HepG2 (cell line): ENCODE measurements around the gene STIM1. TPM values are rescaled to one million over a fixed set of nuclear protein-coding genes. Genes with fewer than 3 reads are reported as not detected.

Source experiments
- ATAC-seq: fragments of 200-7000 bp; cut with Tn5 transposase; 3 replicates; pipeline ENCODE4 v1.9.1; 2020; ENCODE audit warnings: mild to moderate bottlenecking, moderate library complexity
- BruUV-seq: library from RNA; stranded (reverse); fragments of 400-500 nt; replicated peaks from 2 replicates; lab custom pipeline; 2021; lab: Mats Ljungman, UMichigan
- CTCF ChIA-PET: fragments of 300-600 bp; formaldehyde crosslinking; extraction: SDS; loops from one replicate; lab custom pipeline; 2021; ENCODE audit warnings: low total read pairs, inconsistent platforms, low intra/inter-chr PET ratio; lab: Yijun Ruan, JAX
- POLR2A ChIA-PET: fragments of 350-600 bp; sonication (Branson Sonifier 250); formaldehyde crosslinking; loops from one replicate; lab custom pipeline; 2020; ENCODE audit warnings: antibody characterized with exemption, inconsistent platforms; lab: Yijun Ruan, JAX
- DNase-seq: peaks from one replicate; pipeline ENCODE4 v3.0.0-alpha.2; 2015; ENCODE audit warnings: low spot score
- FAIRE-seq: peaks from 3 replicates; lab custom pipeline; 2011; peaks lifted over from hg19 to GRCh38; lab: Jason Lieb, UNC
- H2AFZ ChIP-seq: one replicate; pipeline ENCODE4 v1.6.1; 2011; ENCODE audit warnings: low read length, inconsistent platforms
- H3K27ac ChIP-seq: fragments of 300-600 bp; 3 replicates; pipeline ENCODE4 v1.8.0; 2011; ENCODE audit warnings: mixed run types, mild to moderate bottlenecking, mixed read lengths, low read length, inconsistent platforms; ENCODE audit not compliant: insufficient read depth; ENCODE audit errors: extremely low read length
- H3K27me3 ChIP-seq, 2 experiments: fragments of 200-600 bp in 1 of 2; 2 replicates in 1 of 2; 3 replicates in 1 of 2; pipeline versions ENCODE4 v1.6.0 to v1.8.0; 2011; ENCODE audit warnings: low read length in 2 of 2, mild to moderate bottlenecking in 2 of 2, moderate library complexity in 2 of 2, inconsistent platforms in 1 of 2; ENCODE audit not compliant: insufficient read depth in 2 of 2, control insufficient read depth in 1 of 2
- H3K36me3 ChIP-seq, 2 experiments: fragments of 200-600 bp in 1 of 2; replicated peaks in 1 of 2; 2 replicates in 1 of 2; 3 replicates in 1 of 2; pipeline versions ENCODE4 v1.5.1 to v1.8.0; 2011; ENCODE audit warnings: low read length in 2 of 2, inconsistent platforms in 1 of 2; ENCODE audit not compliant: insufficient read depth in 2 of 2, control insufficient read depth in 1 of 2
- H3K4me1 ChIP-seq: 2 replicates; pipeline ENCODE4 v1.5.1; 2012; ENCODE audit warnings: low read length, inconsistent platforms; ENCODE audit not compliant: insufficient read depth
- H3K4me2 ChIP-seq: 2 replicates; pipeline ENCODE4 v1.6.0; 2011; ENCODE audit warnings: low read depth, low read length, inconsistent platforms
- H3K4me3 ChIP-seq, 3 experiments: fragments of 200-600 bp in 1 of 3; sonication (generic), shearing (Covaris generic) in 1 of 3; replicated peaks in 1 of 3; 2 replicates each; pipeline ENCODE4 v1.5.1; 2011 to 2016; ENCODE audit warnings: low read length in 3 of 3, inconsistent platforms in 2 of 3, low read depth in 2 of 3, mild to moderate bottlenecking in 2 of 3, control low read depth in 1 of 3, mixed read lengths in 1 of 3; ENCODE audit not compliant: insufficient read depth in 1 of 3
- H3K79me2 ChIP-seq: one replicate; pipeline ENCODE4 v1.6.1; 2011; ENCODE audit warnings: low read length, inconsistent platforms; ENCODE audit not compliant: insufficient read depth
- H3K9ac ChIP-seq: 2 replicates; pipeline ENCODE4 v1.6.0; 2011; ENCODE audit warnings: mild to moderate bottlenecking, low read depth, low read length, inconsistent platforms; ENCODE audit not compliant: insufficient read depth
- H3K9me3 ChIP-seq: 2 replicates; pipeline ENCODE4 v1.5.1; 2012; ENCODE audit warnings: mild to moderate bottlenecking, low read length
- H4K20me1 ChIP-seq: 2 replicates; pipeline ENCODE4 v1.6.0; 2011; ENCODE audit warnings: inconsistent platforms, mild to moderate bottlenecking, low read length, moderate library complexity; ENCODE audit not compliant: insufficient read depth
- IRF1 ChIP-seq: sonication (generic); formaldehyde crosslinking; IDR thresholded peaks from 2 replicates; pipeline ENCODE4 v1.4.0; 2020; ENCODE audit warnings: low read depth, mild to moderate bottlenecking, missing genetic modification reagents
- REST ChIP-seq, 2 experiments: IDR thresholded peaks; 2 replicates each; pipeline ENCODE4 v1.6.1; 2011 to 2012; ENCODE audit warnings: low read length in 2 of 2, borderline replicate concordance in 1 of 2, low read depth in 1 of 2, mild to moderate bottlenecking in 1 of 2, moderate library complexity in 1 of 2
- RNF2 ChIP-seq: fragments of 450-650 bp; conservative IDR thresholded peaks from 2 replicates; pipeline ENCODE4 v1.6.1; 2016; ENCODE audit warnings: low read depth
- in situ Hi-C: cut with HindIII; loops from 2 replicates; pipeline ENCODE4 v1.10.0; 2017; ENCODE audit warnings: low pct_unique_long_range_greater_than_20kb; ENCODE audit not compliant: extremely low pct_ligation_motif_present
- intact Hi-C: fragments of 100-400 bp; cut with micrococcal nuclease; formaldehyde crosslinking; loops from one replicate; pipeline ENCODE4 v1.10.0; 2022; ENCODE audit not compliant: unreplicated experiment
- polyA plus RNA-seq, 8 experiments: library from polyadenylated mRNA; depleted of rRNA in 3 of 8; stranded (reverse) in 7 of 8; unstranded in 1 of 8; fragments of >200 nt; fragmentation: Illumina TruSeq in 4 of 8; extraction: Trizol in 4 of 8; gene quantifications; 2 replicates each; pipeline versions ENCODE4 v1.2.1 to v1.2.3, GENCODE V29; 2011 to 2016; ENCODE audit warnings: low read depth in 4 of 8, missing spikeins in 1 of 8, mixed read lengths in 1 of 8; ENCODE audit not compliant: insufficient read depth in 1 of 8
- total RNA-seq, 5 experiments: library from RNA; depleted of rRNA; stranded (reverse); fragments of >200 nt; fragmentation: Illumina TruSeq; extraction: Trizol; gene quantifications; 2 replicates each; pipeline ENCODE4 v1.2.3, GENCODE V29; 2016; ENCODE audit warnings: low read depth in 1 of 5

Gene STIM1
- total and polyA plus RNA-seq, 2 of the 13 experiments (the other 11 are each of a cell fraction or from before 2014, with no cell fraction given): 19.2 to 28.5 TPM

GRCh38 chr11:3952715-3953114, 97.3 kb downstream of the STIM1 start:
- no peak overlapping the region for H2AFZ ChIP-seq
- peaks cover 3% of the 10 kb centered on the region for H3K79me2 ChIP-seq
- no peak for FAIRE-seq
- peaks cover 44% of the 10 kb centered on the region for H3K4me1 ChIP-seq
- POLR2A ChIA-PET: no interaction called here
- no peaks in the 10 kb centered on the region for H3K27me3 ChIP-seq
- H3K4me3 ChIP-seq: no peak overlapping the region
- H3K4me2 ChIP-seq: no peak overlapping the region
- no peak for TF ChIP-seq IRF1
- peak; percentile 2 to 83 for TF ChIP-seq REST (IDR thresholded peaks at IDR 0.05; ENCODE audit: borderline replicate concordance in 1 of 2, low read depth in 1 of 2, low read length in 2 of 2)
- TF ChIP-seq RNF2: no peak
- TF ChIP-seq, all 625 proteins: peak for 1
- BruUV-seq: no TSS peak
- DNase-seq (no peak), ATAC-seq (no peak)
- in situ Hi-C loops (loop anchor here (10.0 kb wide), 1 partner anchor 112 kb away; no protein-coding TSS in a partner anchor), intact Hi-C loops (no loop called here)
- CTCF ChIA-PET: no interaction called here
- no peaks in the 10 kb centered on the region; a peak in 2 of 5 replicates for H3K36me3 ChIP-seq
- H3K9me3 ChIP-seq: no peaks in the 10 kb centered on the region
- H3K27ac ChIP-seq: no peak overlapping the region
- H3K9ac ChIP-seq: no peak overlapping the region
- no peaks in the 10 kb centered on the region for H4K20me1 ChIP-seq
